HCT116 (cell line): ENCODE data around the gene WNK2.

Experiments used
- EGR1 ChIP-seq: IDR thresholded peaks from 2 replicates; pipeline ENCODE4 v1.6.1; 2012; ENCODE audit warnings: low read depth
- EZH2 ChIP-seq: fragments of 200-600 bp; sonication (generic); IDR thresholded peaks from 2 replicates; pipeline ENCODE4 v1.6.1; 2017; ENCODE audit warnings: antibody characterized with exemption, mixed run types
- FOSL1 ChIP-seq: IDR thresholded peaks from 2 replicates; pipeline ENCODE4 v1.6.1; 2012; ENCODE audit warnings: low read depth
- JUND ChIP-seq: IDR thresholded peaks from 2 replicates; pipeline ENCODE4 v1.6.1; 2012
- POLR2A ChIP-seq: IDR thresholded peaks from 2 replicates; pipeline ENCODE4 v1.7.0; 2011; ENCODE audit warnings: borderline replicate concordance; ENCODE audit not compliant: insufficient read depth, insufficient read length; ENCODE audit errors: extremely low read depth
- POLR2AphosphoS5 ChIP-seq: IDR thresholded peaks from 2 replicates; pipeline ENCODE4 v1.6.1; 2011; ENCODE audit warnings: mild to moderate bottlenecking, low read depth, low read length, moderate library complexity
- SIN3A ChIP-seq: IDR thresholded peaks from 2 replicates; pipeline ENCODE4 v1.6.1; 2012; ENCODE audit warnings: low read depth
- SRF ChIP-seq: IDR thresholded peaks from 2 replicates; pipeline ENCODE4 v1.6.1; 2012; ENCODE audit warnings: low read depth
- TCF7L2 ChIP-seq: IDR thresholded peaks from 2 replicates; pipeline ENCODE4 v1.7.0; 2011; ENCODE audit warnings: borderline replicate concordance, inconsistent platforms; ENCODE audit not compliant: insufficient read depth, insufficient read length; ENCODE audit errors: extremely low read depth
- YY1 ChIP-seq: IDR thresholded peaks from 2 replicates; pipeline ENCODE4 v1.6.1; 2011; ENCODE audit warnings: low read length, low read depth, moderate library complexity, mild to moderate bottlenecking; ENCODE audit not compliant: insufficient replicate concordance; ENCODE audit errors: extremely low read depth
- TF ChIP-seq, protein P1 (sequence below), 3 experiments: fragments of 200-600 bp in 1 of 3; sonication (generic) in 1 of 3; IDR thresholded peaks in 2 of 3; conservative IDR thresholded peaks in 1 of 3; 2 replicates each; pipeline ENCODE4 v1.5.1; 2012 to 2017; ENCODE audit warnings: low read depth in 2 of 3, low read length in 2 of 3, antibody characterized with exemption in 1 of 3, borderline replicate concordance in 1 of 3, control low read depth in 1 of 3, mild to moderate bottlenecking in 1 of 3, mixed read lengths in 1 of 3, mixed run types in 1 of 3, moderate library complexity in 1 of 3; ENCODE audit not compliant: insufficient read depth in 1 of 3
- TF ChIP-seq, protein P2 (sequence below): IDR thresholded peaks from 2 replicates; pipeline ENCODE4 v1.6.1; 2012
- TF ChIP-seq, protein P3 (sequence below): IDR thresholded peaks from 2 replicates; pipeline ENCODE4 v1.6.1; 2011; ENCODE audit warnings: mild to moderate bottlenecking, low read length, moderate library complexity; ENCODE audit not compliant: insufficient replicate concordance; ENCODE audit errors: extremely low read depth

DNA sequence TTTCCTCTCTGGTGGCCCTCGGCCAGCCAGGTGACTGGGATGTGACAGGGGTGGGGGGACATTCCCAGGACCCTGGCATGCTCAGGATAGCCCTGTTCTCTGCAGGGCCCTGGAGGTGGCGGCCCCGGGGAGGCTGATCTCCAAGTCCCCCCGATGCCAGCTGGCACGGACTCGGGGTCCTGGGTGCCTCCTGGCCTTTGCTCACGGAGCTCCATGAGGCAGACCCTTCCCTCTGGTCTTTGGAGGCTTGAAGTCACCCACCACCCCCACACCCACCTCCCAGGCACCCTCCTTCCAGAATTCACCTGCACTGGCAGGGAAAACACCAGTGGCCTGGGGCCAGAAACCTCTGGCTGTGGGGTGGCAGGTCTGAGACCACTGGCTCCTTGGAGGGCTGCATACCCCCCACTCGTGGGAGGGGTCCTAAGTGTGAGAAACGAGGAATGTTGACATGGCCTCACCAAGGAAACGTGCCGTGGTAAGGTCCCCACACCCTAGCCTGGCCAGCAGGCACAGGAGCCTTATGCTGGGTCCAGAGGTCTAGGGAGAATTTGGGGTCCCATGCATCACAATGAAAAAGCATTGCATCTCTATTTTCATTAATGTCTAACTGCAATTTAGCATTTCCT is 136.8 kb downstream of the WNK2 start:
- TF ChIP-seq, protein P1, sequence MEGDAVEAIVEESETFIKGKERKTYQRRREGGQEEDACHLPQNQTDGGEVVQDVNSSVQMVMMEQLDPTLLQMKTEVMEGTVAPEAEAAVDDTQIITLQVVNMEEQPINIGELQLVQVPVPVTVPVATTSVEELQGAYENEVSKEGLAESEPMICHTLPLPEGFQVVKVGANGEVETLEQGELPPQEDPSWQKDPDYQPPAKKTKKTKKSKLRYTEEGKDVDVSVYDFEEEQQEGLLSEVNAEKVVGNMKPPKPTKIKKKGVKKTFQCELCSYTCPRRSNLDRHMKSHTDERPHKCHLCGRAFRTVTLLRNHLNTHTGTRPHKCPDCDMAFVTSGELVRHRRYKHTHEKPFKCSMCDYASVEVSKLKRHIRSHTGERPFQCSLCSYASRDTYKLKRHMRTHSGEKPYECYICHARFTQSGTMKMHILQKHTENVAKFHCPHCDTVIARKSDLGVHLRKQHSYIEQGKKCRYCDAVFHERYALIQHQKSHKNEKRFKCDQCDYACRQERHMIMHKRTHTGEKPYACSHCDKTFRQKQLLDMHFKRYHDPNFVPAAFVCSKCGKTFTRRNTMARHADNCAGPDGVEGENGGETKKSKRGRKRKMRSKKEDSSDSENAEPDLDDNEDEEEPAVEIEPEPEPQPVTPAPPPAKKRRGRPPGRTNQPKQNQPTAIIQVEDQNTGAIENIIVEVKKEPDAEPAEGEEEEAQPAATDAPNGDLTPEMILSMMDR (IDR thresholded peaks at IDR 0.05 in 2 of 3, conservative IDR thresholded peaks at IDR 0.05 in 1 of 3; ENCODE audit: borderline replicate concordance in 1 of 3, insufficient read depth in 1 of 3, low read depth in 2 of 3, low read length in 2 of 3): no peak
- no peak for TF ChIP-seq POLR2A
- TF ChIP-seq POLR2AphosphoS5: no peak
- no peak for TF ChIP-seq SIN3A
- TF ChIP-seq TCF7L2: no peak
- no peak for TF ChIP-seq EGR1
- TF ChIP-seq EZH2: no peak
- TF ChIP-seq, protein P2, sequence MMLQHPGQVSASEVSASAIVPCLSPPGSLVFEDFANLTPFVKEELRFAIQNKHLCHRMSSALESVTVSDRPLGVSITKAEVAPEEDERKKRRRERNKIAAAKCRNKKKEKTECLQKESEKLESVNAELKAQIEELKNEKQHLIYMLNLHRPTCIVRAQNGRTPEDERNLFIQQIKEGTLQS: no peak
- no peak for TF ChIP-seq JUND
- no peak for TF ChIP-seq SRF
- no peak for TF ChIP-seq FOSL1
- TF ChIP-seq, protein P3, sequence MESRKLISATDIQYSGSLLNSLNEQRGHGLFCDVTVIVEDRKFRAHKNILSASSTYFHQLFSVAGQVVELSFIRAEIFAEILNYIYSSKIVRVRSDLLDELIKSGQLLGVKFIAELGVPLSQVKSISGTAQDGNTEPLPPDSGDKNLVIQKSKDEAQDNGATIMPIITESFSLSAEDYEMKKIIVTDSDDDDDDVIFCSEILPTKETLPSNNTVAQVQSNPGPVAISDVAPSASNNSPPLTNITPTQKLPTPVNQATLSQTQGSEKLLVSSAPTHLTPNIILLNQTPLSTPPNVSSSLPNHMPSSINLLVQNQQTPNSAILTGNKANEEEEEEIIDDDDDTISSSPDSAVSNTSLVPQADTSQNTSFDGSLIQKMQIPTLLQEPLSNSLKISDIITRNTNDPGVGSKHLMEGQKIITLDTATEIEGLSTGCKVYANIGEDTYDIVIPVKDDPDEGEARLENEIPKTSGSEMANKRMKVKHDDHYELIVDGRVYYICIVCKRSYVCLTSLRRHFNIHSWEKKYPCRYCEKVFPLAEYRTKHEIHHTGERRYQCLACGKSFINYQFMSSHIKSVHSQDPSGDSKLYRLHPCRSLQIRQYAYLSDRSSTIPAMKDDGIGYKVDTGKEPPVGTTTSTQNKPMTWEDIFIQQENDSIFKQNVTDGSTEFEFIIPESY: no peak
- no peak for TF ChIP-seq YY1
